ENCODE data around the gene C1QTNF6. TPM values are rescaled to one million over a fixed set of nuclear protein-coding genes. Genes with fewer than 3 reads are reported as not detected.

C1QTNF6 gene
- polyA plus RNA-seq, 1 donor from 2014 or later, result 5.3 TPM

DNA sequence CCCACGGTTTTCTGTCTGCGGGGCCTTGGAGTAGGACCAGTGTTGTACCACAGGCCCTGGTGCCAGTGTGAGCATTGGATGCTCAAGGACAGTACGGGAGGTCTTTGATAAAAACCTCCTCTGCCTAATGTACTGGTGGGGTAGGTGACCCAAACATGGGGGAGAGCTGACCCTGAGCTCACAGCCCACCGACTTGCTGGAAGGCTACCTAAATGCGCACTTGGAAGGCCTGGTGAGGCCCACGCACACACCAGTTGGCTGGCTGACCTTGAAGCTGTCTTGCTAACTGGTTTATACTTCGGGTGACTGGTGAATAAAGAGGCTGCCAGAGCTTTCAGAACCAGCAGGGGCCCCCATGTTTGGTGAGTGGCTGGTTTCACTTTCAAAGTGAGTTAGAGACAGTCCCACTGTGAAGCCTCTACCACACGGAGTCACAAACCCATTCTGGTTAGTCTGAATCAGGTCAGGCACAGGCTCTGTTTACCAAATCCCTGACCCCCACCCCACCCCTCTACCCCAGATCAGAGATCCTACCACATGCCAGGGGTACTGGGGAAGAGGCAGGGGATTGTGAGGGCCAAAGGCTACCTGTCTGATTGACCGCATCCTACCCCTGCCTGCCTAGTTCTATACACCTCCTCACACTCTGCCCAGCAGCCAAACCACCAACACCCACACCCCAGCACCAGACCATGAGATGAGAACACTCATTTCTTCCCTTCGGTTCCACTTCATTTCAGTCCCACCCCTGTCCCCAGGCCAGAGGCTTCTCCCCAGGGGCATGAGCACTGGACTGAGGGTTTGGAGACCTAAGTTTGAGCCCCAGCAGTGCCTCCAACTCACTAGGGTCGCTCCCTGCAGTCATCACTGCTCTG is 25.6 kb downstream of the C1QTNF6 start:
- Histone ChIP-seq H3K27me3 (ENCODE audit: insufficient read depth, low read depth, low read length) (no peaks in the 10 kb centered on the region), H4K20me1 (ENCODE audit: insufficient read depth) (no peaks in the 10 kb centered on the region), H3K9me2 (ENCODE audit: insufficient read depth, low read length) (no peaks in the 10 kb centered on the region), H3K9me3 (ENCODE audit: low read length) (no peaks in the 10 kb centered on the region), H3K4me2 (ENCODE audit: low read length) (no peak overlapping the region), H3K79me2 (replicated peaks; ENCODE audit: insufficient read depth, low read length) (no peaks in the 10 kb centered on the region), H3K36me3 (ENCODE audit: insufficient read depth, low read length) (no peaks in the 10 kb centered on the region), H3K27ac (ENCODE audit: low read length) (no peak overlapping the region), H3F3A (ENCODE audit: insufficient read depth, low read length, poor library complexity, severe bottlenecking) (no peaks in the 10 kb centered on the region), H3K4me3 (ENCODE audit: low read length) (no peak overlapping the region), H3K9ac (ENCODE audit: low read length) (no peak overlapping the region), H2AFZ (ENCODE audit: low read depth, low read length) (no peak overlapping the region)
- TF ChIP-seq, protein P1, sequence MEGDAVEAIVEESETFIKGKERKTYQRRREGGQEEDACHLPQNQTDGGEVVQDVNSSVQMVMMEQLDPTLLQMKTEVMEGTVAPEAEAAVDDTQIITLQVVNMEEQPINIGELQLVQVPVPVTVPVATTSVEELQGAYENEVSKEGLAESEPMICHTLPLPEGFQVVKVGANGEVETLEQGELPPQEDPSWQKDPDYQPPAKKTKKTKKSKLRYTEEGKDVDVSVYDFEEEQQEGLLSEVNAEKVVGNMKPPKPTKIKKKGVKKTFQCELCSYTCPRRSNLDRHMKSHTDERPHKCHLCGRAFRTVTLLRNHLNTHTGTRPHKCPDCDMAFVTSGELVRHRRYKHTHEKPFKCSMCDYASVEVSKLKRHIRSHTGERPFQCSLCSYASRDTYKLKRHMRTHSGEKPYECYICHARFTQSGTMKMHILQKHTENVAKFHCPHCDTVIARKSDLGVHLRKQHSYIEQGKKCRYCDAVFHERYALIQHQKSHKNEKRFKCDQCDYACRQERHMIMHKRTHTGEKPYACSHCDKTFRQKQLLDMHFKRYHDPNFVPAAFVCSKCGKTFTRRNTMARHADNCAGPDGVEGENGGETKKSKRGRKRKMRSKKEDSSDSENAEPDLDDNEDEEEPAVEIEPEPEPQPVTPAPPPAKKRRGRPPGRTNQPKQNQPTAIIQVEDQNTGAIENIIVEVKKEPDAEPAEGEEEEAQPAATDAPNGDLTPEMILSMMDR (IDR thresholded peaks at IDR 0.05; ENCODE audit: poor library complexity, severe bottlenecking), result no peak
- TF ChIP-seq TAF1 (IDR thresholded peaks at IDR 0.05; ENCODE audit: low read depth) (no peak), SMC3 (conservative IDR thresholded peaks at IDR 0.05; ENCODE audit: poor library complexity) (no peak), MXI1 (conservative IDR thresholded peaks at IDR 0.05; ENCODE audit: poor library complexity, severe bottlenecking) (no peak), POLR2AphosphoS5 (IDR thresholded peaks at IDR 0.05) (no peak), EP300 (conservative IDR thresholded peaks at IDR 0.05; ENCODE audit: poor library complexity, severe bottlenecking) (no peak), EZH2 (IDR thresholded peaks at IDR 0.05; ENCODE audit: borderline replicate concordance, insufficient read depth, low read length, poor library complexity, severe bottlenecking) (no peak), RAD21 (conservative IDR thresholded peaks at IDR 0.05) (no peak)
- TF ChIP-seq, protein P2, sequence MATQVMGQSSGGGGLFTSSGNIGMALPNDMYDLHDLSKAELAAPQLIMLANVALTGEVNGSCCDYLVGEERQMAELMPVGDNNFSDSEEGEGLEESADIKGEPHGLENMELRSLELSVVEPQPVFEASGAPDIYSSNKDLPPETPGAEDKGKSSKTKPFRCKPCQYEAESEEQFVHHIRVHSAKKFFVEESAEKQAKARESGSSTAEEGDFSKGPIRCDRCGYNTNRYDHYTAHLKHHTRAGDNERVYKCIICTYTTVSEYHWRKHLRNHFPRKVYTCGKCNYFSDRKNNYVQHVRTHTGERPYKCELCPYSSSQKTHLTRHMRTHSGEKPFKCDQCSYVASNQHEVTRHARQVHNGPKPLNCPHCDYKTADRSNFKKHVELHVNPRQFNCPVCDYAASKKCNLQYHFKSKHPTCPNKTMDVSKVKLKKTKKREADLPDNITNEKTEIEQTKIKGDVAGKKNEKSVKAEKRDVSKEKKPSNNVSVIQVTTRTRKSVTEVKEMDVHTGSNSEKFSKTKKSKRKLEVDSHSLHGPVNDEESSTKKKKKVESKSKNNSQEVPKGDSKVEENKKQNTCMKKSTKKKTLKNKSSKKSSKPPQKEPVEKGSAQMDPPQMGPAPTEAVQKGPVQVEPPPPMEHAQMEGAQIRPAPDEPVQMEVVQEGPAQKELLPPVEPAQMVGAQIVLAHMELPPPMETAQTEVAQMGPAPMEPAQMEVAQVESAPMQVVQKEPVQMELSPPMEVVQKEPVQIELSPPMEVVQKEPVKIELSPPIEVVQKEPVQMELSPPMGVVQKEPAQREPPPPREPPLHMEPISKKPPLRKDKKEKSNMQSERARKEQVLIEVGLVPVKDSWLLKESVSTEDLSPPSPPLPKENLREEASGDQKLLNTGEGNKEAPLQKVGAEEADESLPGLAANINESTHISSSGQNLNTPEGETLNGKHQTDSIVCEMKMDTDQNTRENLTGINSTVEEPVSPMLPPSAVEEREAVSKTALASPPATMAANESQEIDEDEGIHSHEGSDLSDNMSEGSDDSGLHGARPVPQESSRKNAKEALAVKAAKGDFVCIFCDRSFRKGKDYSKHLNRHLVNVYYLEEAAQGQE (IDR thresholded peaks at IDR 0.05; ENCODE audit: borderline replicate concordance), result no peak

DNA sequence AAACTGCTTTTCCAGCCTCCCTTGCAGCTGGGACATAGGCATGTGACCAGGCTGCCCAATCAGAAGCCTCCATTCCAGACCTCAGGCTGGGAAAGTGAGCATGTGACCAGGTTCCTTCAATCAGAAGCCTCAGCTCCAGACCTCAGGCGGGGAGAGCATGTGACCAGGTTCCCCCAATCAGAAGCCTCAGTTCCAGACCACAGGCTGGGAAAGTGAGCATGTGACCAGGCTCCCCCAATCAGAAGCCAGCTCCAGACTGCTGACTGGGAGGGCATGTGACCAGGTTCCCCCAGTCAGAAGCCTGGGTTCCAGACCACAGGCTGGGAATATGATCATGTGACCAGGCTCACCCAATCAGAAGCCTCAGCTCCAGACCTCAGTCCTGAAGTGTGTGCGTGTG is 26.6 kb downstream of the C1QTNF6 start:
- no peak overlapping the region for H3K4me3 ChIP-seq (ENCODE audit: low read length)
- H3K4me2 ChIP-seq (ENCODE audit: low read length), result no peak overlapping the region
- no peaks in the 10 kb centered on the region for H4K20me1 ChIP-seq (ENCODE audit: insufficient read depth)
- no peaks in the 10 kb centered on the region for H3K9me2 ChIP-seq (ENCODE audit: insufficient read depth, low read length)
- no peaks in the 10 kb centered on the region for H3K79me2 ChIP-seq (replicated peaks; ENCODE audit: insufficient read depth, low read length)
- no peak overlapping the region for H3K27ac ChIP-seq (ENCODE audit: low read length)
- H2AFZ ChIP-seq (ENCODE audit: low read depth, low read length), result no peak overlapping the region
- H3F3A ChIP-seq (ENCODE audit: insufficient read depth, low read length, poor library complexity, severe bottlenecking), result no peaks in the 10 kb centered on the region
- no peak overlapping the region for H3K9ac ChIP-seq (ENCODE audit: low read length)
- TF ChIP-seq EP300 (conservative IDR thresholded peaks at IDR 0.05; ENCODE audit: poor library complexity, severe bottlenecking) (no peak), POLR2AphosphoS5 (IDR thresholded peaks at IDR 0.05) (no peak), TAF1 (IDR thresholded peaks at IDR 0.05; ENCODE audit: low read depth) (no peak), SMC3 (conservative IDR thresholded peaks at IDR 0.05; ENCODE audit: poor library complexity) (no peak), EZH2 (IDR thresholded peaks at IDR 0.05; ENCODE audit: borderline replicate concordance, insufficient read depth, low read length, poor library complexity, severe bottlenecking) (no peak), MXI1 (conservative IDR thresholded peaks at IDR 0.05; ENCODE audit: poor library complexity, severe bottlenecking) (no peak)
- TF ChIP-seq, protein P2 (IDR thresholded peaks at IDR 0.05; ENCODE audit: borderline replicate concordance), result no peak
- TF ChIP-seq, protein P1 (IDR thresholded peaks at IDR 0.05; ENCODE audit: poor library complexity, severe bottlenecking), result no peak
- H3K9me3 ChIP-seq (ENCODE audit: low read length), result no peaks in the 10 kb centered on the region
- no peaks in the 10 kb centered on the region for H3K27me3 ChIP-seq (ENCODE audit: insufficient read depth, low read depth, low read length)
- H3K36me3 ChIP-seq (ENCODE audit: insufficient read depth, low read length), result no peaks in the 10 kb centered on the region

All from neural cell (in vitro differentiated cells).